A549 (cell line): ENCODE data around the gene SLAIN2. TPM values are rescaled to one million over a fixed set of nuclear protein-coding genes. Genes with fewer than 3 reads are reported as not detected.

Experiments
- ATAC-seq, 2 experiments: fragments of 200-7000 bp in 1 of 2; fragments of >200 bp in 1 of 2; cut with Nextera tagmentation in 1 of 2; cut with Tn5 transposase in 1 of 2; 3 replicates each; pipeline versions ENCODE4 v1.8.0 to v1.9.1; 2018 to 2020; ENCODE audit warnings: mild to moderate bottlenecking in 1 of 2, moderate library complexity in 1 of 2
- CTCF ChIA-PET: fragments of 300-600 bp; sonication (Branson Sonifier 250); formaldehyde crosslinking; extraction: SDS; loops from one replicate; lab custom pipeline; 2021; ENCODE audit warnings: antibody characterized with exemption, inconsistent platforms; lab: Yijun Ruan, JAX
- POLR2A ChIA-PET: fragments of 350-600 bp; formaldehyde crosslinking; extraction: SDS; loops from one replicate; lab custom pipeline; 2021; ENCODE audit warnings: antibody characterized with exemption, inconsistent platforms; lab: Yijun Ruan, JAX
- DNase-seq, 2 experiments: peaks; one replicate each; pipeline versions ENCODE4 v3.0.0 to v3.0.0-alpha.2; 2011 to 2016; ENCODE audit warnings: low read depth in 1 of 2, low spot score in 1 of 2
- FAIRE-seq: peaks from 2 replicates; lab custom pipeline; 2011; peaks lifted over from hg19 to GRCh38; lab: Jason Lieb, UNC
- H3K27ac ChIP-seq, 2 experiments: fragments of >200 bp; sonication (Bioruptor Twin); formaldehyde crosslinking; 3 replicates each; pipeline ENCODE4 v1.5.1; 2016 to 2017
- H3K4me1 ChIP-seq: fragments of >200 bp; sonication (Bioruptor Twin); formaldehyde crosslinking; 3 replicates; pipeline ENCODE4 v1.6.1; 2016
- H3K4me2 ChIP-seq: fragments of >200 bp; sonication (Bioruptor Twin); formaldehyde crosslinking; 3 replicates; pipeline ENCODE4 v1.6.1; 2016
- H3K4me3 ChIP-seq: fragments of >200 bp; sonication (Bioruptor Twin); formaldehyde crosslinking; 3 replicates; pipeline ENCODE4 v1.5.1; 2016
- H3K9me3 ChIP-seq: fragments of >200 bp; sonication (Bioruptor Twin); formaldehyde crosslinking; 3 replicates; pipeline ENCODE4 v1.6.1; 2016
- ATOH8 ChIP-seq: fragments of 250-450 bp; sonication (Bioruptor Pico); IDR thresholded peaks from 2 replicates; pipeline ENCODE4 v1.5.0; 2020; ENCODE audit warnings: low read depth, mild to moderate bottlenecking, moderate library complexity
- CBX8 ChIP-seq: fragments of 200-600 bp; sonication (generic); IDR thresholded peaks from 2 replicates; pipeline ENCODE4 v1.6.1; 2016
- CEBPB ChIP-seq, 2 experiments: fragments of >200 bp in 1 of 2; sonication (Bioruptor Twin) in 1 of 2; formaldehyde crosslinking in 1 of 2; IDR thresholded peaks; 2 replicates each; pipeline ENCODE4 v1.6.1; 2012 to 2016
- FOSL2 ChIP-seq, 2 experiments: fragments of 450-650 bp in 1 of 2; fragments of >200 bp in 1 of 2; sonication (Bioruptor Twin) in 1 of 2; formaldehyde crosslinking; IDR thresholded peaks; 2 replicates each; pipeline versions ENCODE4 v1.5.0 to v1.6.1; 2016 to 2020; ENCODE audit warnings: mild to moderate bottlenecking in 1 of 2, moderate library complexity in 1 of 2
- HMGXB4 ChIP-seq: fragments of 250-450 bp; sonication (Bioruptor Pico); IDR thresholded peaks from 2 replicates; pipeline ENCODE4 v1.5.0; 2021; ENCODE audit warnings: mild to moderate bottlenecking, moderate library complexity, borderline replicate concordance
- MAFK ChIP-seq: fragments of 450-650 bp; IDR thresholded peaks from 2 replicates; pipeline ENCODE4 v1.6.1; 2014; ENCODE audit not compliant: partially characterized antibody
- MAX ChIP-seq: IDR thresholded peaks from 2 replicates; pipeline ENCODE4 v1.6.1; 2012
- PBX3 ChIP-seq: IDR thresholded peaks from 2 replicates; pipeline ENCODE4 v1.6.1; 2012
- POLR2A ChIP-seq: IDR thresholded peaks from 2 replicates; pipeline ENCODE4 v1.6.1; 2012; ENCODE audit warnings: mild to moderate bottlenecking, low read length
- POLR2AphosphoS2 ChIP-seq: conservative IDR thresholded peaks from 2 replicates; pipeline ENCODE4 v1.6.1; 2012; ENCODE audit warnings: low read length, improper control_type of control experiment, inconsistent platforms
- REST ChIP-seq: fragments of 200-600 bp; sonication (generic); IDR thresholded peaks from 2 replicates; pipeline ENCODE4 v1.6.1; 2016; ENCODE audit warnings: antibody characterized with exemption, mild to moderate bottlenecking, moderate library complexity
- RNF2 ChIP-seq: fragments of 200-600 bp; sonication (generic); IDR thresholded peaks from 2 replicates; pipeline ENCODE4 v1.6.1; 2016; ENCODE audit warnings: low read depth, mild to moderate bottlenecking, antibody characterized with exemption, moderate library complexity, borderline replicate concordance
- USF2 ChIP-seq: fragments of 450-650 bp; IDR thresholded peaks from 2 replicates; pipeline ENCODE4 v1.6.1; 2014; ENCODE audit warnings: antibody characterized with exemption
- WGBS: methylation state at CpG from one replicate; pipeline ENCODE4 v1.1.6; 2017; ENCODE audit errors: missing lambda C conversion rate; 5-methylcytosine and 5-hydroxymethylcytosine counted together
- polyA plus RNA-seq, 4 experiments: library from polyadenylated mRNA; depleted of rRNA in 3 of 4; stranded (reverse); fragments of >200 nt; fragmentation: RNase III in 1 of 4; extraction: RNeasy Plus Mini Kit Qiagen cat#74134 plus additional on column Dnase treatment in 1 of 4; gene quantifications; 2 replicates in 3 of 4; 3 replicates in 1 of 4; pipeline ENCODE4 v1.2.3, GENCODE V29; 2011 to 2017

Gene SLAIN2
- polyA plus RNA-seq, 2 of the 4 experiments (the other 2 are of a cell fraction): 14.4 to 14.6 TPM

- 26% methylated on average over 6 of the region's 6 CpGs for WGBS
- Histone ChIP-seq H3K4me2 (peak overlapping the region; percentile 69), H3K9me3 (no peaks in the 10 kb centered on the region), H3K4me3 (no peak overlapping the region), H3K27ac (peak overlapping the region; percentile 47 to 77; a peak in 4 of 6 replicates), H3K4me1 (peaks cover 28% of the 10 kb centered on the region)
- ChIA-PET CTCF (no interaction called here), POLR2A (no interaction called here)
- no peak for FAIRE-seq
- peak in 1 of 2 experiments; percentile 72 for DNase-seq
- ATAC-seq: peak; percentile 74 to 95
- TF ChIP-seq REST (no peak), CEBPB (IDR thresholded peaks at IDR 0.05) (peak in 1 of 2 experiments; percentile 72; a peak in 2 of 4 replicates), FOSL2 (IDR thresholded peaks at IDR 0.05) (no peak), FOSL2 (CRISPR knock-in tag; IDR thresholded peaks at IDR 0.05) (peak; percentile 58)
Measured at GRCh38 chr4:48375651-48376304, 34.4 kb downstream of the SLAIN2 start.

- ATAC-seq (no peak), DNase-seq (no peak), FAIRE-seq (no peak)
- Histone ChIP-seq H3K27ac (no peak overlapping the region), H3K4me1 (peaks cover 22% of the 10 kb centered on the region), H3K4me3 (no peak overlapping the region), H3K9me3 (no peaks in the 10 kb centered on the region), H3K4me2 (no peak overlapping the region)
- 69% methylated on average over 1 of the region's 1 CpG for WGBS
- ChIA-PET POLR2A (no interaction called here), CTCF (no interaction called here)
- no peak for TF ChIP-seq RNF2
- TF ChIP-seq FOSL2 (IDR thresholded peaks at IDR 0.05): no peak
- no peak for TF ChIP-seq FOSL2 (CRISPR knock-in tag; IDR thresholded peaks at IDR 0.05)
- TF ChIP-seq POLR2AphosphoS2: no peak
- TF ChIP-seq MAFK: no peak
- TF ChIP-seq ATOH8: no peak
- TF ChIP-seq MAX: no peak
- no peak for TF ChIP-seq HMGXB4
- TF ChIP-seq CBX8: no peak
Measured at GRCh38 chr4:48379587-48380180, 38.4 kb downstream of the SLAIN2 start.

- CTCF ChIA-PET: no interaction called here
- POLR2A ChIA-PET: no interaction called here
- TF ChIP-seq PBX3: no peak
- TF ChIP-seq USF2: no peak
- no peak for TF ChIP-seq POLR2A
- Histone ChIP-seq H3K9me3 (no peaks in the 10 kb centered on the region), H3K27ac (no peak overlapping the region), H3K4me1 (peaks cover 12% of the 10 kb centered on the region), H3K4me3 (no peak overlapping the region), H3K4me2 (no peak overlapping the region)
- WGBS: 86% methylated on average over 1 of the region's 1 CpG
- DNase-seq: no peak
- FAIRE-seq: no peak
- ATAC-seq: no peak
Measured at GRCh38 chr4:48380583-48381167, 39.3 kb downstream of the SLAIN2 start.
